GM10266 (cell line): ENCODE data around the gene DGKZ.

Experiments used
- DNase-seq: peaks from one replicate; pipeline ENCODE4 v3.0.0; 2012; ENCODE audit errors: extremely low spot score
- CTCF ChIP-seq: IDR thresholded peaks from 2 replicates; pipeline ENCODE4 v1.5.1; 2012; ENCODE audit warnings: mild to moderate bottlenecking, low read depth; ENCODE audit not compliant: control insufficient read depth, insufficient read depth; ENCODE audit errors: missing control alignments

The DGKZ gene

GRCh38 chr11:46402957-46403902 lies 56.0 kb downstream of the DGKZ start:
- DNase-seq = no peak
- TF ChIP-seq CTCF = no peak

GRCh38 chr11:46404476-46405017 lies 57.3 kb downstream of the DGKZ start:
- DNase-seq = no peak
- TF ChIP-seq CTCF = no peak

- no peak for DNase-seq
- no peak for TF ChIP-seq CTCF
Measured at GRCh38 chr11:46407635-46408034, 60.4 kb downstream of the DGKZ start.

- no peak for TF ChIP-seq CTCF
- no peak for DNase-seq
Measured at GRCh38 chr11:46408407-46408986, 61.2 kb downstream of the DGKZ start.

DNA sequence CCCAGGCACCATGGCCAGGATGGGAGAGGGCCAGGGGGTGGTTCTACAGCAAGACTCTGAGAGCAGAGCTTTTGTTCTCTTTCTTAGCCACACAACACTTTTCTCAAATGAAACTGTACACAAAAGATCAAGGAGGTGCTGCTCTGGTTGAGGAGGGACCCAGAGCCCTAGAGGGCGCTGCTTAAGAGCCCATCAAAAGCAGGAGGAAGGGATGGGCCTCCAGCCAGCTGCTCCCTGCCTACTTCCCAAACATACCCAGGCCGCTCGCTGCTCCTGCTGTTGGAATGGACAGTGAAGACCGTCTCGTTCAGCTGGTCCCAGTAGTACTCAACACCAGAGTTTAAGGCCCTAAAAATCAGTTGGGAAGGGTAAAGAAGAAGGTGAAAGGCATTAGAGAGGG lies 62.8 kb downstream of the DGKZ start:
- no peak for DNase-seq
- peak; percentile 8 for TF ChIP-seq CTCF

DNA sequence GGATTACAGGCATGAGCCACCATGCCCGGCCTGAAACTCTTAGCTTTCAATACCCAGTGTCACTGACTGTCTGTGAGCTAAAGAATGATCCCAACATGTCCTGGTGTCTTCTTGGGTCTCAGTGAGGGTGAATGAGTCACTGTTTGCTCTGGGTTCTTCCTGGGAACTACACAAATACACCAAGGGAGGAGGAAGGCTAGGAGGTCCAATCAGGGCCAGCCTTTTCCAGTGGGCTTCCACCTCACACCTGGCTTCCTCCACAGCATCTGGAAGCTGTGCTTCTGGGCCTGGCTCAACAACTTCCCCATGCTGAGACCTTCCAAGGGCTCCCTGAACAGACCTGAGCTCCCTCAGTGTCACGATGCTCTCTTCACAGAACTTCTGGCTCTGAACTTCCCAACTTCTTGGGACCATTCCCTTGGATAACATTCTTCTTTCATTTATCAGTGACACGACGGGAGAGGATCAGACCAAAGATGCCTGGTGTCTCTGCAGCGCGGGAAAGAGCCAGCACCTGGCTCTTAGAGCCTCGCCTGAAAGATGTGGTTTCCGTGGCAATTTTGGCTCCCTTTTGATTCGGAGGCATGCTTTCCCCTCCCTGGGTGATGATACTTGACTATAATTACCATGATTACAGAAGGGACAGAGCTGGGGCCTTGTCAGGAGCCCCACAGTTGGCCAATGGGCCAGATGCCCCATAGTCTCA lies 66.7 kb downstream of the DGKZ start:
- no peak for DNase-seq
- no peak for TF ChIP-seq CTCF
